Peyer's patch (tissue), 4 donors: ENCODE data around the gene ZNF500.

Source experiments
- CTCF ChIP-seq, 6 experiments: fragments of 450-650 bp in 4 of 6; fragments of 200-600 bp in 2 of 6; sonication (generic) in 1 of 6; IDR thresholded peaks; one replicate each; pipeline ENCODE4 v1.5.1; 2017 to 2019; ENCODE audit warnings: antibody characterized with exemption in 6 of 6, mild to moderate bottlenecking in 3 of 6, moderate library complexity in 1 of 6
- POLR2A ChIP-seq, 2 donors: fragments of 450-650 bp; IDR thresholded peaks; one replicate each; pipeline ENCODE4 v1.5.1; 2017; ENCODE audit warnings: antibody characterized with exemption in 2 of 2, mild to moderate bottlenecking in 2 of 2, moderate library complexity in 2 of 2

- TF ChIP-seq CTCF (IDR thresholded peaks at IDR 0.05), result no peak
- TF ChIP-seq POLR2A (IDR thresholded peaks at IDR 0.05), result no peak
Measured at GRCh38 chr16:4704913-4705312, 62.0 kb downstream of the ZNF500 start.
